ENCODE results near the gene RGPD6.
"Not testable (repeated sequence)": the region's sequence is repeated elsewhere in the genome, so short reads cannot be mapped to it uniquely, and the experiment has no call there.

The RGPD6 gene

GRCh38 chr2:110481200-110481599, 95.8 kb downstream of the RGPD6 start:
- not testable (repeated sequence) for DNase-seq (ENCODE audit: low spot score)

GRCh38 chr2:110480084-110480483, 96.9 kb downstream of the RGPD6 start:
- DNase-seq (ENCODE audit: low spot score): not testable (repeated sequence)

DNA sequence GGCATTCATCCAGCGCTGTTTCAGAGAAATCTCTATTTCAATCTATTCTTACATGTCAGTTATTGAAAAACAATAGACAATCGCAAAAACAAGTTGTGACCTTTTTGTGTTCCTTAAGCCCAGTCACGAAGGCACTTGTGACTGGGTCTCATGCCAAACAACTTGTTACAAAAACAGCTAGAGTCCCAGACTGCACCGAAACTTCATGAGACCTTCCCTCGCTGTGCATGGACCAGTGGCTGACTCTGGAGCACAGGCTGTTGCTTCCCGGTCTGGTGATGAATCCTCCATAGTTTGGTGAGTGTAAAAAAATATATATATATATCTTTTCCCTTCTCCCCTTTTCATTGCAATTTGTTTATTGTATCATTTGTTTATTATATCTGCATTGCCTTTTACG, 99.7 kb downstream of the RGPD6 start:
- DNase-seq (ENCODE audit: low spot score): not testable (repeated sequence)

DNA sequence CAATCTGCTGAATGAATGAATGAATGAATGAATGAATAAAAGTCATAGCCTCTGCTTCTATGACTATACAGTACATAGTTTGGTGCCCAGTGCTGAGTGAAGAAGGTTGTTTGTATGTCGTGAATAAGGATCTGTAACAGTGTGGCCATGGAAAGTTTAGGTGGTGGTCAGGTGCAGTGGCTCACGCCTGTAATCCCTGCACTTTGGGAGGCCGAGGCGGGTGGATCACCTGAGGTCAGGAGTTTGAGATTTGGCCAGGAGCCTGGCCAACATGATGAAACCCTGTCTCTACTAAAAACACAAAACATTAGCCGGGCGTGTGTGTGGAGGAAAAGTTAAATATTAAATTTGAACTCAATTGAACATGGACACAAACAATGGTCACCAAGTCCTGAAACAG, 100.1 kb downstream of the RGPD6 start:
- DNase-seq (ENCODE audit: low spot score): not testable (repeated sequence)

GRCh38 chr2:110475627-110476359, 101.2 kb downstream of the RGPD6 start:
- not testable (repeated sequence) for DNase-seq (ENCODE audit: low spot score)

GRCh38 chr2:110474898-110475297, 102.1 kb downstream of the RGPD6 start:
- DNase-seq (ENCODE audit: low spot score): not testable (repeated sequence)

DNA sequence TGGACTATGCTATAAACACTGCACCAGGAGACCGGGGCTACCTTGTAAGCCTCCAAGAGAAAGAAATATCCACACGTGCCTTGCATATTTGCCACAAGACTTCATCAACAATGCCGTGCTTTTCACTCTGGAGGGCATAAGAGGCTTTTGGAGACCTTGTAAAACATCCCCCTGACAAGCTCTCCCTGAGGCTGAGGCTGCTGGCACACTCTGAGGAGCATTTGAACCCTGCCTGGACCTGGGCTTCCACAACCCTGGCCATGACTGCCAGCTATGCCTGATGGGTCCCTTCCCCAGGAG, 104.0 kb downstream of the RGPD6 start:
- DNase-seq (ENCODE audit: low spot score): not testable (repeated sequence)

GRCh38 chr2:110472171-110473058, 104.6 kb downstream of the RGPD6 start, which contains the start of gene LIMS4:
TSS of gene LIMS4 (minus strand) at chr2:110472816. CDS start at chr2:110472778, 38 bp downstream.
- not testable (repeated sequence) for DNase-seq (ENCODE audit: low spot score)

DNA sequence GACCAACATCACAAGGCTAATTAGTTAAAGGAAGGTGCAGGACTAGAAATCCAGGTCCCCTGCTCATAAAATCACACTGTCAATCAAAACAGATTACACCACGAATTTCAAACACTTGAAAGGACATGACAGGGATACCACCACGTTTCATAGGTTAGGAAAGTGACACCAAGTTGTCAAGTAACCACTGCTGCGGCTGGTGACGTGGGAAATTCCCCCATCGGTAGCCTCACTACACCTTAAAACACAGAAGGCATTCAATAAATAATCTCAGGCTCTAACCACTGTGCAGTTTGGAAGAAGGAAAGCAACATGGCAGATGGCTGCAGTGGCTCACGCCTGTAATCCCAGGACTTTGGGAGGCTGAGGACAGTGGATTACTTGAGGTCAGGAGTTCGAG, 108.1 kb downstream of the RGPD6 start:
- DNase-seq (ENCODE audit: low spot score): not testable (repeated sequence)

- DNase-seq (ENCODE audit: low spot score): not testable (repeated sequence)
These were observed 111.7 kb downstream of the RGPD6 start for GRCh38 chr2:110465312-110465711.
